H1 (cell line): Measurements from ENCODE around the gene MS4A15.

ENCODE experiments used
- CBX8 ChIP-seq: fragments of 300-800, 300-1000 bp; sonication (generic); IDR thresholded peaks from 2 replicates; pipeline ENCODE4 v1.7.1; 2016; ENCODE audit warnings: low read depth, low read length, borderline replicate concordance
- GTF2F1 ChIP-seq: IDR thresholded peaks from 2 replicates; pipeline ENCODE4 v1.6.1; 2012; ENCODE audit warnings: low read depth, low read length, improper control_type of control experiment, borderline replicate concordance
- POLR2A ChIP-seq, 2 experiments: IDR thresholded peaks; 1 replicate in 1 of 2; 2 replicates in 1 of 2; pipeline ENCODE4 v1.6.1; 2011; ENCODE audit warnings: low read depth in 2 of 2, low read length in 2 of 2, mild to moderate bottlenecking in 2 of 2; ENCODE audit errors: control extremely low read depth in 1 of 2
- POLR2AphosphoS5 ChIP-seq: IDR thresholded peaks from 2 replicates; pipeline ENCODE4 v1.6.1; 2011; ENCODE audit warnings: low read depth, low read length
- RBBP5 ChIP-seq: IDR thresholded peaks from 2 replicates; pipeline ENCODE4 v1.7.1; 2012; ENCODE audit warnings: low read depth, mild to moderate bottlenecking, inconsistent platforms, low read length, moderate library complexity, borderline replicate concordance
- SRF ChIP-seq: IDR thresholded peaks from 2 replicates; pipeline ENCODE4 v1.6.1; 2011; ENCODE audit warnings: mild to moderate bottlenecking, low read depth, low read length, moderate library complexity
- TEAD4 ChIP-seq: IDR thresholded peaks from 2 replicates; pipeline ENCODE4 v1.6.1; 2012; ENCODE audit warnings: low read depth, low read length, inconsistent platforms, mixed read lengths
- USF2 ChIP-seq: IDR thresholded peaks from 2 replicates; pipeline ENCODE4 v1.6.1; 2011; ENCODE audit warnings: low read length, improper control_type of control experiment
- YY1 ChIP-seq: IDR thresholded peaks from 2 replicates; pipeline ENCODE4 v1.6.1; 2011; ENCODE audit warnings: low read depth, mild to moderate bottlenecking, low read length
- TF ChIP-seq, protein P1 (sequence below), 3 experiments: IDR thresholded peaks; 1 replicate in 2 of 3; 2 replicates in 1 of 3; pipeline versions ENCODE4 v1.5.1 to v1.6.1; 2011; ENCODE audit warnings: low read length in 3 of 3, mild to moderate bottlenecking in 3 of 3, inconsistent platforms in 2 of 3, low read depth in 1 of 3, moderate library complexity in 1 of 3; ENCODE audit not compliant: insufficient read depth in 1 of 3; ENCODE audit errors: control extremely low read depth in 1 of 3

GRCh38 chr11:60801194-60801593 lies 44.5 kb downstream of the MS4A15 start:
- TF ChIP-seq, protein P1, sequence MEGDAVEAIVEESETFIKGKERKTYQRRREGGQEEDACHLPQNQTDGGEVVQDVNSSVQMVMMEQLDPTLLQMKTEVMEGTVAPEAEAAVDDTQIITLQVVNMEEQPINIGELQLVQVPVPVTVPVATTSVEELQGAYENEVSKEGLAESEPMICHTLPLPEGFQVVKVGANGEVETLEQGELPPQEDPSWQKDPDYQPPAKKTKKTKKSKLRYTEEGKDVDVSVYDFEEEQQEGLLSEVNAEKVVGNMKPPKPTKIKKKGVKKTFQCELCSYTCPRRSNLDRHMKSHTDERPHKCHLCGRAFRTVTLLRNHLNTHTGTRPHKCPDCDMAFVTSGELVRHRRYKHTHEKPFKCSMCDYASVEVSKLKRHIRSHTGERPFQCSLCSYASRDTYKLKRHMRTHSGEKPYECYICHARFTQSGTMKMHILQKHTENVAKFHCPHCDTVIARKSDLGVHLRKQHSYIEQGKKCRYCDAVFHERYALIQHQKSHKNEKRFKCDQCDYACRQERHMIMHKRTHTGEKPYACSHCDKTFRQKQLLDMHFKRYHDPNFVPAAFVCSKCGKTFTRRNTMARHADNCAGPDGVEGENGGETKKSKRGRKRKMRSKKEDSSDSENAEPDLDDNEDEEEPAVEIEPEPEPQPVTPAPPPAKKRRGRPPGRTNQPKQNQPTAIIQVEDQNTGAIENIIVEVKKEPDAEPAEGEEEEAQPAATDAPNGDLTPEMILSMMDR (IDR thresholded peaks at IDR 0.05; ENCODE audit: control extremely low read depth in 1 of 3, insufficient read depth in 1 of 3, low read depth in 1 of 3, low read length in 3 of 3), result peak in 1 of 3 experiments; percentile 3; a peak in 1 of 4 replicates
- no peak for TF ChIP-seq TEAD4
- TF ChIP-seq RBBP5, result no peak
- no peak for TF ChIP-seq POLR2A (IDR thresholded peaks at IDR 0.05; ENCODE audit: control extremely low read depth in 1 of 2, low read depth in 2 of 2, low read length in 2 of 2)
- TF ChIP-seq CBX8, result no peak
- TF ChIP-seq USF2, result no peak
- no peak for TF ChIP-seq POLR2AphosphoS5
- no peak for TF ChIP-seq GTF2F1
- no peak for TF ChIP-seq SRF
- no peak for TF ChIP-seq YY1
